Gastroesophageal sphincter (tissue), 4 donors: ENCODE results near the gene FAM76B. TPM values are rescaled to one million over a fixed set of nuclear protein-coding genes. Genes with fewer than 3 reads are reported as not detected.

Experiments used
- ATAC-seq: fragments of 150-250 bp; one replicate; pipeline ENCODE4 v1.9.1; 2016; ENCODE audit warnings: mild to moderate bottlenecking, moderate library complexity
- H3K27ac ChIP-seq, 4 donors: fragments of 200-600 bp; sonication (generic) in 3 of 4; 1 replicate in 3 of 4; 2 replicates in 1 of 4; pipeline ENCODE4 v1.5.1; 2016 to 2019
- H3K27me3 ChIP-seq: fragments of 200-600 bp; sonication (generic); one replicate; pipeline ENCODE4 v1.5.1; 2019
- H3K36me3 ChIP-seq, 2 donors: fragments of 200-600 bp; sonication (generic); one replicate each; pipeline ENCODE4 v1.5.1; 2019; ENCODE audit warnings: control low read depth in 1 of 2
- H3K4me1 ChIP-seq, 3 donors: fragments of 200-600 bp; sonication (generic); 1 replicate in 2 of 3; 2 replicates in 1 of 3; pipeline ENCODE4 v1.5.1; 2016 to 2019; ENCODE audit warnings: control low read depth in 2 of 3
- H3K4me3 ChIP-seq, 2 donors: fragments of 200-600 bp; sonication (generic); one replicate each; pipeline ENCODE4 v1.5.1; 2019; ENCODE audit warnings: mild to moderate bottlenecking in 1 of 2, moderate library complexity in 1 of 2
- H3K9me3 ChIP-seq, 3 donors: fragments of 200-600 bp; sonication (generic); one replicate each; pipeline ENCODE4 v1.5.1; 2017 to 2019; ENCODE audit warnings: control low read depth in 2 of 3
- CTCF ChIP-seq, 4 experiments: fragments of 200-600 bp in 2 of 4; fragments of 450-650 bp in 2 of 4; sonication (generic) in 1 of 4; IDR thresholded peaks; one replicate each; pipeline ENCODE4 v1.5.1; 2017 to 2019; ENCODE audit warnings: antibody characterized with exemption in 4 of 4, mild to moderate bottlenecking in 2 of 4, moderate library complexity in 2 of 4
- EP300 ChIP-seq: sonication (generic); formaldehyde crosslinking; IDR thresholded peaks from one replicate; pipeline ENCODE4 v1.6.1; 2017; ENCODE audit warnings: antibody characterized with exemption, mild to moderate bottlenecking
- POLR2A ChIP-seq, 2 donors: fragments of 450-650 bp; IDR thresholded peaks; one replicate each; pipeline ENCODE4 v1.6.1; 2017; ENCODE audit warnings: antibody characterized with exemption in 2 of 2, mild to moderate bottlenecking in 2 of 2, moderate library complexity in 1 of 2
- POLR2AphosphoS5 ChIP-seq: sonication (generic); formaldehyde crosslinking; IDR thresholded peaks from one replicate; pipeline ENCODE4 v1.6.1; 2017; ENCODE audit warnings: antibody characterized with exemption
- WGBS, 2 donors: methylation state at CpG; one replicate each; pipeline ENCODE4 v1.1.5; 2018; ENCODE audit warnings: low coverage in 1 of 2; 5-methylcytosine and 5-hydroxymethylcytosine counted together
- total RNA-seq, 4 donors: library from RNA; depleted of rRNA; stranded (reverse); fragments of >200 nt; gene quantifications; one replicate each; pipeline ENCODE4 v1.1.0, GENCODE V29; 2016

Gene FAM76B
- total RNA-seq, 4 donors from 2014 or later = 21.0 to 41.7 (median 33.9) TPM

- H3K36me3 ChIP-seq = peaks cover 0 to 39% of the 10 kb centered on the region in 2 donors
- no peaks in the 10 kb centered on the region for H3K9me3 ChIP-seq
- ATAC-seq = no peak
- no peaks in the 10 kb centered on the region for H3K4me1 ChIP-seq
- H3K27me3 ChIP-seq = no peaks in the 10 kb centered on the region
- H3K4me3 ChIP-seq = no peak overlapping the region
- WGBS, 2 donors = 88 to 90% methylated on average over 4 to 5 of the region's 12 CpGs
- TF ChIP-seq POLR2AphosphoS5 (no peak), POLR2A (IDR thresholded peaks at IDR 0.05) (no peak), EP300 (no peak), CTCF (IDR thresholded peaks at IDR 0.05) (no peak)
- H3K27ac ChIP-seq = no peak overlapping the region
Observed at GRCh38 chr11:95800438-95800837, 10.9 kb upstream of the FAM76B start.

GRCh38 chr11:95799546-95799945 lies 10.0 kb upstream of the FAM76B start:
- ATAC-seq = no peak
- H3K9me3 ChIP-seq = no peaks in the 10 kb centered on the region
- 71% methylated on average over 1 of the region's 1 CpG for WGBS, 2 donors
- no peak for TF ChIP-seq POLR2A (IDR thresholded peaks at IDR 0.05)
- TF ChIP-seq EP300 = no peak
- no peak for TF ChIP-seq CTCF (IDR thresholded peaks at IDR 0.05)
- no peak for TF ChIP-seq POLR2AphosphoS5
- no peaks in the 10 kb centered on the region for H3K4me1 ChIP-seq
- no peak overlapping the region for H3K27ac ChIP-seq
- H3K27me3 ChIP-seq = no peaks in the 10 kb centered on the region
- H3K36me3 ChIP-seq = peaks cover 0 to 39% of the 10 kb centered on the region in 2 donors
- no peak overlapping the region for H3K4me3 ChIP-seq

GRCh38 chr11:95796501-95796900 lies 6.9 kb upstream of the FAM76B start:
- 74 to 88% methylated on average over 4 of the region's 4 CpGs for WGBS, 2 donors
- Histone ChIP-seq H3K27me3 (no peaks in the 10 kb centered on the region), H3K27ac (no peak overlapping the region), H3K4me3 (no peak overlapping the region), H3K4me1 (peaks cover 0 to 16% (median 4%) of the 10 kb centered on the region in 3 donors), H3K9me3 (no peaks in the 10 kb centered on the region), H3K36me3 (peaks cover 0 to 25% of the 10 kb centered on the region in 2 donors)
- TF ChIP-seq POLR2AphosphoS5 (no peak), EP300 (no peak), CTCF (IDR thresholded peaks at IDR 0.05) (no peak), POLR2A (IDR thresholded peaks at IDR 0.05) (no peak)
- ATAC-seq = no peak

GRCh38 chr11:95795627-95796295 lies 6.2 kb upstream of the FAM76B start:
- no peaks in the 10 kb centered on the region for H3K9me3 ChIP-seq
- TF ChIP-seq CTCF (IDR thresholded peaks at IDR 0.05) = no peak
- TF ChIP-seq POLR2AphosphoS5 = no peak
- TF ChIP-seq POLR2A (IDR thresholded peaks at IDR 0.05) = no peak
- TF ChIP-seq EP300 = no peak
- 100% methylated on average over 3 of the region's 3 CpGs for WGBS, 2 donors
- no peaks in the 10 kb centered on the region for H3K27me3 ChIP-seq
- H3K36me3 ChIP-seq = peaks cover 0 to 17% of the 10 kb centered on the region in 2 donors
- H3K4me1 ChIP-seq = peaks cover 0 to 21% (median 8%) of the 10 kb centered on the region in 3 donors
- ATAC-seq = no peak
- no peak overlapping the region for H3K27ac ChIP-seq
- no peak overlapping the region for H3K4me3 ChIP-seq

DNA sequence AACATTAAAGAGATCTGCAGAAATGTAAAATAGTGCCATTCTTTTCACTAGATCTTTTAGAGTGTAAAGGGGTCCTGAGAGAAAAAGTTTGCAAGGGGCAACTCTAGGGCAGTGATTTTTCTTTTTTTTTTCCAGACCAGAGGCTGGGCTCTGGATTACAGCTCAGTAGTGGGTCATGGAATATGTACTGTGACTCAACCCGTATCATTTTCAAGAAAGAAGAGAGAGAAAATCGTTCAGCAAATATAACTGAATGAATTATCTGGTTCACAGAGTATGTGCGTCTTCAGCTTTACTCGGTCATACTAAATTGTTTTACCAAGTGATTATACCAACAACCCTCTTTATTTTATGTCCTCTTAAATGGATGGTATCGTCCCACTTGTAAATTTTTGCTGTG lies 4.5 kb upstream of the FAM76B start:
- Histone ChIP-seq H3K36me3 (peaks cover 0 to under 1% of the 10 kb centered on the region in 2 donors), H3K27me3 (no peaks in the 10 kb centered on the region), H3K4me1 (peaks cover 0 to 21% (median 8%) of the 10 kb centered on the region in 3 donors), H3K9me3 (no peaks in the 10 kb centered on the region), H3K27ac (no peak overlapping the region), H3K4me3 (no peak overlapping the region)
- WGBS, 2 donors = 84 to 92% methylated on average over 5 of the region's 5 CpGs
- TF ChIP-seq POLR2AphosphoS5 (no peak), CTCF (IDR thresholded peaks at IDR 0.05) (no peak), POLR2A (IDR thresholded peaks at IDR 0.05) (no peak)
- no peak for ATAC-seq
